ENCODE measurements around the gene PGK2.

PGK2 gene

GRCh38 chr6:49806145-49806544 lies 19.1 kb upstream of the PGK2 start:
- TF ChIP-seq OSR1 (CRISPR knock-in tag; IDR thresholded peaks at IDR 0.05) (no peak), PPARA (CRISPR knock-in tag; IDR thresholded peaks at IDR 0.05; ENCODE audit: borderline replicate concordance) (no peak), BACH2 (CRISPR knock-in tag; IDR thresholded peaks at IDR 0.05; ENCODE audit: borderline replicate concordance) (no peak), TCF4 (CRISPR knock-in tag; IDR thresholded peaks at IDR 0.05; ENCODE audit: borderline replicate concordance) (no peak), CSDC2 (CRISPR knock-in tag; IDR thresholded peaks at IDR 0.05) (no peak), ZNF70 (CRISPR knock-in tag; IDR thresholded peaks at IDR 0.05) (no peak), ARNTL (CRISPR knock-in tag; IDR thresholded peaks at IDR 0.05; ENCODE audit: borderline replicate concordance, low read depth) (no peak)
- TF ChIP-seq, protein P1, sequence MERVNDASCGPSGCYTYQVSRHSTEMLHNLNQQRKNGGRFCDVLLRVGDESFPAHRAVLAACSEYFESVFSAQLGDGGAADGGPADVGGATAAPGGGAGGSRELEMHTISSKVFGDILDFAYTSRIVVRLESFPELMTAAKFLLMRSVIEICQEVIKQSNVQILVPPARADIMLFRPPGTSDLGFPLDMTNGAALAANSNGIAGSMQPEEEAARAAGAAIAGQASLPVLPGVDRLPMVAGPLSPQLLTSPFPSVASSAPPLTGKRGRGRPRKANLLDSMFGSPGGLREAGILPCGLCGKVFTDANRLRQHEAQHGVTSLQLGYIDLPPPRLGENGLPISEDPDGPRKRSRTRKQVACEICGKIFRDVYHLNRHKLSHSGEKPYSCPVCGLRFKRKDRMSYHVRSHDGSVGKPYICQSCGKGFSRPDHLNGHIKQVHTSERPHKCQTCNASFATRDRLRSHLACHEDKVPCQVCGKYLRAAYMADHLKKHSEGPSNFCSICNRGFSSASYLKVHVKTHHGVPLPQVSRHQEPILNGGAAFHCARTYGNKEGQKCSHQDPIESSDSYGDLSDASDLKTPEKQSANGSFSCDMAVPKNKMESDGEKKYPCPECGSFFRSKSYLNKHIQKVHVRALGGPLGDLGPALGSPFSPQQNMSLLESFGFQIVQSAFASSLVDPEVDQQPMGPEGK (CRISPR knock-in tag; IDR thresholded peaks at IDR 0.05; ENCODE audit: borderline replicate concordance): no peak
- TF ChIP-seq, protein P2, sequence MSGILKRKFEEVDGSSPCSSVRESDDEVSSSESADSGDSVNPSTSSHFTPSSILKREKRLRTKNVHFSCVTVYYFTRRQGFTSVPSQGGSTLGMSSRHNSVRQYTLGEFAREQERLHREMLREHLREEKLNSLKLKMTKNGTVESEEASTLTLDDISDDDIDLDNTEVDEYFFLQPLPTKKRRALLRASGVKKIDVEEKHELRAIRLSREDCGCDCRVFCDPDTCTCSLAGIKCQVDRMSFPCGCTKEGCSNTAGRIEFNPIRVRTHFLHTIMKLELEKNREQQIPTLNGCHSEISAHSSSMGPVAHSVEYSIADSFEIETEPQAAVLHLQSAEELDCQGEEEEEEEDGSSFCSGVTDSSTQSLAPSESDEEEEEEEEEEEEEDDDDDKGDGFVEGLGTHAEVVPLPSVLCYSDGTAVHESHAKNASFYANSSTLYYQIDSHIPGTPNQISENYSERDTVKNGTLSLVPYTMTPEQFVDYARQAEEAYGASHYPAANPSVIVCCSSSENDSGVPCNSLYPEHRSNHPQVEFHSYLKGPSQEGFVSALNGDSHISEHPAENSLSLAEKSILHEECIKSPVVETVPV (CRISPR knock-in tag; IDR thresholded peaks at IDR 0.05): no peak
- ATAC-seq: no peak

DNA sequence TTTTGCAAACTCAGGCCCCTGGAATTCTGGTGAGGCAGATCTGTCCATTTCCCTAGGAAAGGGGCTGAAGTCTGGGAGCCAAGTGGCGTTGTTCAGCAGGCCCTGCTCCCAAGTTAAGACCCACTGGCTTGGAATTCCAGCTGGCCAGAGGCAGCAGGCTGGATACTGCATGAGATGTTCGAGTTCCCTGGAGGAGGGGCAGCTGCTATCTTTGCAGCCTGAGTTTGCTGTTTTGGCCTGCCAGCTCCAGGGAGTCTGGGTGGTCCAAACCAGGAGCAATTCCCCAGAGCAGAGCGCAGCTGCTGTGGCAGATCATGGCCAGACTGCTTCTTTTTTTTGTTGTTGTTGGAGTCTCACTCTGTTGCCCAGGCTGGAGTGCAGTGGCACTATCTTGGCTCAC lies 18.2 kb upstream of the PGK2 start:
- no peak for ATAC-seq
- TF ChIP-seq ESRRG (CRISPR knock-in tag; IDR thresholded peaks at IDR 0.05) (no peak), ARNTL (CRISPR knock-in tag; IDR thresholded peaks at IDR 0.05; ENCODE audit: borderline replicate concordance, low read depth) (no peak)

- ATAC-seq: no peak
- no peak for TF ChIP-seq TOX (CRISPR knock-in tag; IDR thresholded peaks at IDR 0.05; ENCODE audit: borderline replicate concordance)
- no peak for TF ChIP-seq RARB (CRISPR knock-in tag; IDR thresholded peaks at IDR 0.05)
- TF ChIP-seq ARNTL (CRISPR knock-in tag; IDR thresholded peaks at IDR 0.05; ENCODE audit: borderline replicate concordance, low read depth): no peak
- TF ChIP-seq, protein P3, sequence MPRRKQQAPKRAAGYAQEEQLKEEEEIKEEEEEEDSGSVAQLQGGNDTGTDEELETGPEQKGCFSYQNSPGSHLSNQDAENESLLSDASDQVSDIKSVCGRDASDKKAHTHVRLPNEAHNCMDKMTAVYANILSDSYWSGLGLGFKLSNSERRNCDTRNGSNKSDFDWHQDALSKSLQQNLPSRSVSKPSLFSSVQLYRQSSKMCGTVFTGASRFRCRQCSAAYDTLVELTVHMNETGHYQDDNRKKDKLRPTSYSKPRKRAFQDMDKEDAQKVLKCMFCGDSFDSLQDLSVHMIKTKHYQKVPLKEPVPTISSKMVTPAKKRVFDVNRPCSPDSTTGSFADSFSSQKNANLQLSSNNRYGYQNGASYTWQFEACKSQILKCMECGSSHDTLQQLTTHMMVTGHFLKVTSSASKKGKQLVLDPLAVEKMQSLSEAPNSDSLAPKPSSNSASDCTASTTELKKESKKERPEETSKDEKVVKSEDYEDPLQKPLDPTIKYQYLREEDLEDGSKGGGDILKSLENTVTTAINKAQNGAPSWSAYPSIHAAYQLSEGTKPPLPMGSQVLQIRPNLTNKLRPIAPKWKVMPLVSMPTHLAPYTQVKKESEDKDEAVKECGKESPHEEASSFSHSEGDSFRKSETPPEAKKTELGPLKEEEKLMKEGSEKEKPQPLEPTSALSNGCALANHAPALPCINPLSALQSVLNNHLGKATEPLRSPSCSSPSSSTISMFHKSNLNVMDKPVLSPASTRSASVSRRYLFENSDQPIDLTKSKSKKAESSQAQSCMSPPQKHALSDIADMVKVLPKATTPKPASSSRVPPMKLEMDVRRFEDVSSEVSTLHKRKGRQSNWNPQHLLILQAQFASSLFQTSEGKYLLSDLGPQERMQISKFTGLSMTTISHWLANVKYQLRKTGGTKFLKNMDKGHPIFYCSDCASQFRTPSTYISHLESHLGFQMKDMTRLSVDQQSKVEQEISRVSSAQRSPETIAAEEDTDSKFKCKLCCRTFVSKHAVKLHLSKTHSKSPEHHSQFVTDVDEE (CRISPR knock-in tag; IDR thresholded peaks at IDR 0.05): no peak
- TF ChIP-seq, protein P2 (CRISPR knock-in tag; IDR thresholded peaks at IDR 0.05): no peak
- TF ChIP-seq POU6F1 (CRISPR knock-in tag; IDR thresholded peaks at IDR 0.05; ENCODE audit: borderline replicate concordance, low read depth): no peak
- TF ChIP-seq OSR1 (CRISPR knock-in tag; IDR thresholded peaks at IDR 0.05): no peak
- TF ChIP-seq ESRRG (CRISPR knock-in tag; IDR thresholded peaks at IDR 0.05): no peak
- no peak for TF ChIP-seq TCF4 (CRISPR knock-in tag; IDR thresholded peaks at IDR 0.05; ENCODE audit: borderline replicate concordance)
- no peak for TF ChIP-seq SNAI2 (CRISPR knock-in tag; IDR thresholded peaks at IDR 0.05)
- no peak for TF ChIP-seq ISL1 (CRISPR knock-in tag; IDR thresholded peaks at IDR 0.05)
- TF ChIP-seq BACH2 (CRISPR knock-in tag; IDR thresholded peaks at IDR 0.05; ENCODE audit: borderline replicate concordance): no peak
- TF ChIP-seq ZFP30 (CRISPR knock-in tag; IDR thresholded peaks at IDR 0.05): no peak
- no peak for TF ChIP-seq CREB5 (CRISPR knock-in tag; IDR thresholded peaks at IDR 0.05; ENCODE audit: low read depth)
Measured at GRCh38 chr6:49801525-49801924, 14.4 kb upstream of the PGK2 start.
